PC-3 (cell line): Measurements from ENCODE around the gene SDK2. TPM values are rescaled to one million over a fixed set of nuclear protein-coding genes. Genes with fewer than 3 reads are reported as not detected.

Source experiments
- ATAC-seq: fragments of 200-7000 bp; cut with Tn5 transposase; 2 replicates; pipeline ENCODE4 v1.9.1; 2020; ENCODE audit warnings: mild to moderate bottlenecking, moderate library complexity
- BruUV-seq: library from RNA; stranded (reverse); fragments of 400-500 nt; replicated peaks from 2 replicates; lab custom pipeline; 2021; lab: Mats Ljungman, UMichigan
- CTCF ChIA-PET: fragments of 300-600 bp; sonication (Branson Sonifier 250); formaldehyde crosslinking; loops from one replicate; lab custom pipeline; 2022; ENCODE audit warnings: antibody characterized with exemption; lab: Charles Lee
- POLR2A ChIA-PET: fragments of 300-600 bp; sonication (Branson Sonifier 250); formaldehyde crosslinking; loops from one replicate; lab custom pipeline; 2022; ENCODE audit warnings: antibody characterized with exemption; ENCODE audit not compliant: unreplicated experiment; lab: Charles Lee
- DNase-seq: peaks from one replicate; pipeline ENCODE4 v3.0.0-alpha.2; 2015
- H2AFZ ChIP-seq: fragments of 300-600 bp; sonication (generic); 2 replicates; pipeline ENCODE4 v1.6.0; 2016; ENCODE audit warnings: antibody characterized with exemption, low read length
- H3F3A ChIP-seq: fragments of 300-600 bp; sonication (generic); one replicate; pipeline ENCODE4 v1.6.0; 2017; ENCODE audit warnings: antibody characterized with exemption, low read length, control low read depth, mild to moderate bottlenecking; ENCODE audit not compliant: unreplicated experiment
- H3K27ac ChIP-seq: fragments of 300-600 bp; sonication (generic); 2 replicates; pipeline ENCODE4 v1.5.1; 2016; ENCODE audit warnings: mild to moderate bottlenecking, low read length
- H3K27me3 ChIP-seq: fragments of 300-600 bp; sonication (generic); 2 replicates; pipeline ENCODE4 v1.6.1; 2016; ENCODE audit warnings: low read length, mixed read lengths
- H3K36me3 ChIP-seq: fragments of 300-600 bp; sonication (generic); 2 replicates; pipeline ENCODE4 v1.6.1; 2016; ENCODE audit warnings: low read depth, mixed run types, low read length, mixed read lengths
- H3K4me1 ChIP-seq: fragments of 300-600 bp; sonication (generic); 2 replicates; pipeline ENCODE4 v1.5.1; 2016; ENCODE audit warnings: low read length; ENCODE audit not compliant: insufficient read depth
- H3K4me2 ChIP-seq: fragments of 300-600 bp; sonication (generic); 2 replicates; pipeline ENCODE4 v1.6.0; 2016; ENCODE audit warnings: low read length
- H3K4me3 ChIP-seq: fragments of 300-600 bp; sonication (generic); 2 replicates; pipeline ENCODE4 v1.5.1; 2016; ENCODE audit warnings: mild to moderate bottlenecking, low read length, mixed read lengths
- H3K79me2 ChIP-seq: fragments of 300-600 bp; sonication (generic); 2 replicates; pipeline ENCODE4 v1.6.1; 2017; ENCODE audit warnings: low read length, mixed read lengths
- H3K9ac ChIP-seq: fragments of 300-600 bp; sonication (generic); 2 replicates; pipeline ENCODE4 v1.6.0; 2016; ENCODE audit warnings: mild to moderate bottlenecking, low read length
- H3K9me2 ChIP-seq: fragments of 300-600 bp; sonication (generic); replicated peaks from 2 replicates; pipeline ENCODE4 v1.6.1; 2016; ENCODE audit warnings: mixed run types, low read length, mixed read lengths
- H3K9me3 ChIP-seq: fragments of 300-600 bp; sonication (generic); 2 replicates; pipeline ENCODE4 v1.6.1; 2016; ENCODE audit warnings: low read length, mixed read lengths
- H4K20me1 ChIP-seq: fragments of 300-600 bp; sonication (generic); 2 replicates; pipeline ENCODE4 v1.6.1; 2016; ENCODE audit warnings: low read length, mixed read lengths
- CTCF ChIP-seq: fragments of 300-600 bp; sonication (generic); conservative IDR thresholded peaks from 2 replicates; pipeline ENCODE4 v1.5.1; 2017; ENCODE audit warnings: antibody characterized with exemption, low read depth, mild to moderate bottlenecking, low read length
- EZH2 ChIP-seq: fragments of 300-600 bp; sonication (generic); IDR thresholded peaks from one replicate; pipeline ENCODE4 v1.6.1; 2017; ENCODE audit warnings: antibody characterized with exemption, mild to moderate bottlenecking, low read length; ENCODE audit not compliant: unreplicated experiment
- EZH2phosphoT487 ChIP-seq: fragments of 300-600 bp; sonication (generic); IDR thresholded peaks from 2 replicates; pipeline ENCODE4 v1.6.1; 2018; ENCODE audit warnings: mild to moderate bottlenecking, antibody characterized with exemption, low read length, borderline replicate concordance
- intact Hi-C: fragments of 100-400 bp; cut with micrococcal nuclease; formaldehyde crosslinking; loops from 2 replicates; pipeline ENCODE4 v1.9.0; 2023
- total RNA-seq: library from RNA; depleted of rRNA; stranded (reverse); fragments of >200 nt; gene quantifications from 2 replicates; pipeline ENCODE4 v1.2.3, GENCODE V29; 2014

Gene SDK2
- total RNA-seq, 1 experiment from 2014 or later = 0.07 TPM

GRCh38 chr17:73297934-73298861 is 346.0 kb downstream of the SDK2 start:
- DNase-seq = no peak
- Histone ChIP-seq H3K9me3 (no peaks in the 10 kb centered on the region), H3K27me3 (no peaks in the 10 kb centered on the region), H3K9ac (no peak overlapping the region), H3K36me3 (no peaks in the 10 kb centered on the region), H3K79me2 (peaks cover 92% of the 10 kb centered on the region), H3K9me2 (no peaks in the 10 kb centered on the region), H2AFZ (no peak overlapping the region), H3K4me2 (no peak overlapping the region), H4K20me1 (no peaks in the 10 kb centered on the region), H3K27ac (no peak overlapping the region), H3K4me1 (peaks cover 19% of the 10 kb centered on the region), H3K4me3 (no peak overlapping the region), H3F3A (peaks cover 2% of the 10 kb centered on the region)
- no peak for ATAC-seq
- intact Hi-C loops = no loop called here
- CTCF ChIA-PET = no interaction called here
- no TSS peak for BruUV-seq
- POLR2A ChIA-PET = no interaction called here
- TF ChIP-seq EZH2phosphoT487 (no peak), EZH2 (no peak), CTCF (no peak)

DNA sequence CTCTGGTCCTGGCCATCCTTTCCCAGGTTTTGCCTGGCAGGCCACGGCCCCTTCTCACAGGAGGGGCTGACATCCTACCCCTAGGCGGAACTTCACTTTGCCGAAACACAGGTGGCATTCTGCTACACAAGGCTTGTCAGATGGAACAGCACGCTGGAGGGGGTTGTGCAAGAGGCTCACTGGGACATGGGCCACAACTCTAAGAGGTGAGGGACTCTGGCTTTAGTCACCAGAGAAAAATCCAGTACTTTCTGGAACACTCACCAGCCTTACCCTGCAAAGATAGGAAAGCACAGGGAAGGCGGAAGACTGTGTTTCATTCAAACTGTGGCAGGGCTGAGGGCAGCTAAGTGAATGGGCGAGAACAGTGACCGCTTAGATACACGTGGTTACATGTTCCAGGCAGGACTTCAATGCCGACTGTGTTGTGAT is 350.7 kb downstream of the SDK2 start:
- peak overlapping the region; percentile 95 for H3K27ac ChIP-seq
- ChIA-PET CTCF (no interaction called here), POLR2A (interaction anchor here (0.6 to 0.7 kb wide), 2 partner anchors 87 to 1838 kb away, joined by 3 to 8 read pairs; no protein-coding TSS in a partner anchor)
- peaks cover 11% of the 10 kb centered on the region for H3F3A ChIP-seq
- H3K9me3 ChIP-seq = no peaks in the 10 kb centered on the region
- peaks cover 65% of the 10 kb centered on the region for H3K4me1 ChIP-seq
- no peaks in the 10 kb centered on the region for H3K36me3 ChIP-seq
- H3K79me2 ChIP-seq = peaks cover 90% of the 10 kb centered on the region
- peak overlapping the region; percentile 75 for H3K4me2 ChIP-seq
- H4K20me1 ChIP-seq = no peaks in the 10 kb centered on the region
- peak overlapping the region; percentile 87 for H3K9ac ChIP-seq
- no peak for TF ChIP-seq CTCF
- no peak for TF ChIP-seq EZH2
- TF ChIP-seq EZH2phosphoT487 = no peak
- intact Hi-C loops = loop anchor here (1.0 kb wide), 1 partner anchor 12 kb away; no protein-coding TSS in a partner anchor
- DNase-seq (peak; percentile 97), ATAC-seq (peak; percentile 35)
- no peaks in the 10 kb centered on the region for H3K9me2 ChIP-seq
- no peaks in the 10 kb centered on the region for H3K27me3 ChIP-seq
- no peak overlapping the region; the same call in 1 of the 2 replicates for H2AFZ ChIP-seq
- no TSS peak for BruUV-seq
- peak overlapping the region; percentile 14; the same call in 1 of the 2 replicates for H3K4me3 ChIP-seq
